GM19351 (cell line): Measurements from ENCODE around the gene PRKD2.
A peak's percentile ranks its signal among the peaks of the same experiment; 100 is the strongest.

Experiments used
- ATAC-seq: cut with Tn5 transposase; IDR thresholded peaks from one replicate; pipeline ENCODE4 v1.9.1; 2021; ENCODE audit warnings: mild to moderate bottlenecking, moderate library complexity; ENCODE audit not compliant: unreplicated experiment

Gene PRKD2

DNA sequence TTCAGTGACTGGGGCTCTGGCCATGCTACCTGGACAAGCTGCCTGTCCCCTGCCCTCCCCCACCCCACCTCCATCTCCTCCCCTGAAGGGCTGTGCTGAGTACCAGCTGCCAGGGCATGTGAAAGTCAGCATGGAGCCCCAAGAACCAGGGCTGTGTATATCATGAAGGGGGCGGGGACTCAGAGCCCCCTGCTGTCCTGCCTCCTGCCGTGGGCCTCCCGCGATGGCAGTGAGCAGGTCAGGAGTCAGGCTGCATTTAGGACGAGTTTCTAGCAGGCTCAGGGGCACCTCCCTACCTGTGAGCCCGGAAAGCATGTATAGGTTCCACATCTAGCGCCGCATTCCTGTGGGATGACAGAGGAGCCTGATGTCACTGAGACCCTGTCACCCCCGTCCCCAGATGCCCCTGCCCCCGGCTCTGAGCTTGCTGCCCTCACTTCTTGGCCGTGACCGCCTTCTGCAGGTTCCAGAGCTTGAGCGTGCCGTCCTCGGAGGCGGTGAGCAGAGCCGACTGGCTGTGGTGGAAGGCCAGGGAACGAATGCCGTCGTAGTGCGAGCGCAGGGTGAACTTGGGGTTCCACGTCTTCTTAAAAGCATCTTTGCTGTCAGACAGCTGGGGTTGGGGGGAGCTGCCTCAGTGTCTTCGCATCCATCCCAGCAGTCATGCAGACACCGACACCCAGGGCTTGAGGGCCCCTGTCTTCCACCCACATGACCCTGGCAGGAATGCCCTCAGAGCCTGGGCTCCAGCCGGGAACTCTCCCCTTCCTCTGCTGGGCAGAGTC is 8.3 kb upstream of the PRKD2 start:
- no peak for ATAC-seq

DNA sequence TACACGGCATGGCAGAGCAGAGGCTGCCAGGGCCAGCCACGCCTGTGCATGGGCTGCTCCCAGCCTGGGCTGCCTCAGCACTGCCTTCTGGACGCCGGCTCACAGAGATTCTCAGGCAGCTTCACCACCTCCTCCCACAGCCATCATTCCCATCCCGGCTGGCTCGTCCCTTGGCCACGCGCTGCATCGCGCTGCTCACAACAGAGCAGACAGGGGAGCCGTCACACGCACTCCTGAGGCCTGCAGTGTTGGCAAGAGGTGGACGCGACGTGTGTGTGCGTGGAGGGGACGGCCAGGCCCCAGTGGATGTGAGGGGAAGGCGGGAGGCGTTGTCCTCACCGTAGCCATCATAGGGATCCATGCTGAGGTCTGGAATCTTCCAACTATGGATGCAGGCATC is 7.6 kb upstream of the PRKD2 start:
- ATAC-seq: no peak

DNA sequence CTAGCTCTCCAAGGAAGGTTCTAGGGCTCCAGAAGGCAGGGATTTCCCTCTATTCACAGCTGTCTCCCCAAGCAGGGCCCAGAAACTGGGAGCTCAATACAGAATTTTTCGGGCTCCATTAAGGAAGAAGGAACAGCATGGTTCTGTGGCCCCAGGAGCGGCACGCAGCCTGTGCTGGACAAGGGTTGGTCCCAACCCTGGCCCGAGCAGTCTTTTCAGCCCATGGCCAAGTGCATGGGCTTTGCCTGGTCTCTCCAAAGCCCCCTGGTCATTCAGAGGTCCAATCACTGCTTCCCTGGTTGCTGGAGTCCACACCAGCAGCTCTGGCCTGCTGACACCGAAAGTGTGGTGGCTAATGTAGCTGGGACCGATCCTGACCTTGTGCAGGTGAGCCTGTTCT is 6.6 kb upstream of the PRKD2 start:
- no peak for ATAC-seq

DNA sequence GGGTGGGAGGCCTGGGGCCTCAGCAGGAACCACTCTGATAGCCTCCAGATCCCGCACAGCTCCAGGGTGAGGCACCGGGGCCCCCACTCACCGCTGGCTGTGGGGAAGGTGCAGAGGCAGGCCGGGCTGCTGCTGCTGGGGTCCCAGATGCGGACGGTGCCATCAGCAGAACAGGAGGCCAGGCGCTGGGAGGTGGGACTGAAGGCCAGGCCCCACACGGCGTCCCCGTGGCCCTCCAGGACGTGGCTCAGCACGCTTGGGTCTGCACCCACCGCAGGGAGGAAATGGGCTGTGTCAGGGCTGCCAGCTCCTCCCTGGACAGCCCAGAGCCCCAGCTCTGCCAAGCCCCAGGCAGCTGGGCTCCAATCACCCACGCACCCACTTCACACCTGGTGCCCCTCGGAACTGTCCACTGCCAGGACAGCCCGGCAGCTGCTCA is 6.1 kb upstream of the PRKD2 start:
- no peak for ATAC-seq

DNA sequence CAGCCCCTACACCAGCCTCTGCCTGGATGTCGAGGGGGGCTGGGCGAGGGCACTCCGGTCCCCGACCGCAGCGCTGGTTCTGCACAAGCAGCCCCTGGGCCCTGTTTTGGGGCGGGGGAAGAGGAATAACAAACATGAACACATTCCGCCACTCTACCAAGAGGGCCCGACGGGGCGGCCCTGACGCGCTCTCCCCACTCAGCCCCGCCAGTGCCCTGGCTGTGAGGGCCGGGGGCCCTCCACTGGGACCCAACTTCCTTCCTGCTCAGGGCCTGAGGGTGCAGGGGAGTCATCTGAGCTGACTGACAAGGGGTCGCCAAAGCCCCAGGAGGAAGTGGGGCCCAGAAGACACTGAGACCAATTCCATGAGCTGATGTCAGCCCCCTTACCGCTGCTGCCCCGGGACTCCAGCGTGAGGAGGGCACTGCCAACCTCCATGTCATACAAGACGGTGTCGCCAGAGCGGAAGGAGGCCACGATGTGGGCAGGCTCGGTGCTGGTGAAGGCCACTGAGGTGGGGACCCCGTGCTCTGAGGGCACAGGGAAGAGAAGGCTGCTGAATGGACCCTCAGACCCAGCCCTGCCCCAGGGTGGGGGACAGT is 5.6 kb upstream of the PRKD2 start:
- no peak for ATAC-seq

GRCh38 chr19:46722004-46722380 is 5.1 kb upstream of the PRKD2 start:
- no peak for ATAC-seq

GRCh38 chr19:46721269-46722003 is 4.5 kb upstream of the PRKD2 start:
- no peak for ATAC-seq

GRCh38 chr19:46720503-46721239 is 3.8 kb upstream of the PRKD2 start:
- ATAC-seq: no peak

DNA sequence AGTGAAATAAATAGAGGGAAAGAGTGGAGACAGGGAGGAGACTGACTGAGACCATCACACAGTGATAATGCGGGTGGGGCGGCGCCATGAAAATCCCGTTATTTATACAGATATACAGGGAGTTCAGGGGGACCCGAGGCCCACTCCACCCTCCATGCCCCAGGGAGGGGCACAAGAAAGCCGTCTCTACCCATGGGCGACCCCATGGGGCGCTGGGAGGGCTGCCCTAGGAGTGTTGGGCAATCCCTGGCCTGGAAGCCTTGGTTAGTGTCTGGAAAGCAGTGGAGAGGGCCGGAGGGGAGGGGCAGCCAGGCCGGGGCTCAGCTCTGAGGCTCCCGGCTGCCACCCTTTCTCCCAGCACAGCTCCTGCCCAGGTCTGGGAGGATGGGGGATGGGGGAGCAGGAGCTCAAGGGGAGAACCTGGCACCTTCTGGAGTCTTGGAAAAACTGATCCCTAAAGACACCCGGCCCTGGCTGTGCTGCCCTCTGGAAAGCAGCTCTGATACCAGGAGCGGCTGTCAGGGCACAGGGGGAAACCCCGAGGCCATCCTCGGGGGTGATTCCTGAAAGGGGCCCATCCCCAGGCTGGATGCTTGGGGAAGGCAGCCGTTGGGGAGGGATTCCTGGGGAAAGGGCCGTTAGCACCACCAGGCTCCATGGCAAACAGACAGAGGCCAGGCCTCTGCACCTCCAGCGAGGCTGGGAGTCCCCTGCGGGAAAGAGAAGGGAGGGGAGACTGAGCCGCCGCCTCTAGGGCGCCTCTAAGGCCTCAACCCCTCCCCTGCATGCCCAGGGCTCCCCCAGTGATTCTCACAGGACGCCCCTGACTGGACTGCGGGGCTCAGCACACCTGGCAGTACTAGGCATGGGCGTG is 3.0 kb upstream of the PRKD2 start:
- ATAC-seq: no peak

- no peak for ATAC-seq
Measured at GRCh38 chr19:46718934-46719622, 2.2 kb upstream of the PRKD2 start.

DNA sequence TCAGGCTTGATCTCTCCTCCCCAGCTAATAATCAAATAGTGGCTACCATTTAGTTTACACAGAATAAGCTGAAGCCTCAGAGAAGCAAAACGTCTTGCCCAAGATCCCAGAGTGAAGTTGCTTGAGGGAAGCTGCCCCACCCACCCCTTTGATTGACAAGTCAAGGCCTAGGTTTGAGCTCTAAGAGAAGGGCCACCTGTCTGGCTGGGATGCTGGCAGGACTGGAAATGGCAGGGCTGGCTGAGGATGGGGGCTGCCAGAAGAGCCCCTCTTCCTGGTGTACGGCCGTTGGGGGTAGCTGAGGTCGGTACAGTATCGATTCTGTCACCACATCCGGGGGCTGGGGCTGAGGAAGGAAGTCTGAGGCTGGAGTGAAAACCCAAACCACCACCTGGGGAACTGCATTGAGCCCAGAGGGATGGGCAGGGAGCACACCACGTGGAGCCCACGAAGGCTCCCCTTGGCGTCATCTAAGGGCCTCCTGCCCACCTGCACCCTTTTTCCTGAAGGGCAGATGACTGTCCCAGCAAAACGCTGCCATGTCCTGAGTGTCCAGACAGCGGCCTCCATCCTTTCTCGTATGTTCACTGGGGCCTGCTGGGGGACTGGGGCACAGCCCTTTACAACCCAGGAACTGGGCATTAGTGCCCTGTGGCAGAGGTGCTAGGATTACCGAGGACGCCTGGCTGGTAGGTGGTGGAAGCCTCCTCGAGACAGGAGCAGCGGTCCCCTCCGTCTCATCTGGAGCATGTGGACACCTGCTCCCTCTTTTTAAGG is 1.4 kb upstream of the PRKD2 start:
- peak; percentile 35 for ATAC-seq

DNA sequence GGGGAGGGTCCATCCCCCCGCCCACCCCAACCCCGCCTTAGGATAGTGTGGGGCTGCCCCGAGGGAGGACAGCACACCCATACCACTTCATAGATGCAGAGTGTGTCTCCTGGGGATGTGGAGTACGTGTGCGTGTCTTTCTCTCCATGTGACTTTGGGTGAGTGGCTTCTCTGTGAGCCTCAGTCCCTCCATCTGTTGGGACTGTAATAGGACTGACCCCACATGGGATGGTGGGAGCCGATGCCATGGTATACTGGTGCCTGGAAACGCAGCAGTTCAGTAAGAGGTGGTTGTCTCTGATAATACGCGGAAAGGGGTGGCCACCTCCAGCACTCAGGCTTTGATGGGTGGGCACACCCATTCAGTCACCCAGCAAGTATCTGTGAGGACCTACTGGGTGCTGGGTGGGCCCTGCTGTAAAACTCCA is 816 bp upstream of the PRKD2 start:
- no peak for ATAC-seq

DNA sequence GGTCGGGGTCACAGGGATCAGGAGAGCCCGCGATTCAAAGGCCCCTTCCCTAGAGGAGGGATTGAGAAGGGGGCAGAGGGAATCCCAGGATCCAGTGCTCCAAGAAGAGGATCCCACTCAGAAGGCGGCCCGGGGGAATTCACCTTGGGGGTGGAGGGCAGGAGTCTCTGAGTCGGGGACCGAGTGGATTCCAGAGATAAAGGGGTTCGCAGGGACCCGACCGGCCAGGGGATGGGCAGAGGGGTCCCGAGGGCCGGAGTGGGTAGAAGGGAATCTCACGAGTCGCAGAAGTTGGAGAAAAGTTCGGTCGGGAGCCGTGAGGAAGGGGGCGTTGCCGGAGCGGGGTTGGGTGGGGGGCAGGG is 261 bp downstream of the PRKD2 start:
- no peak for ATAC-seq

- ATAC-seq: no peak
Measured at GRCh38 chr19:46715975-46716671, 791 bp downstream of the PRKD2 start.

DNA sequence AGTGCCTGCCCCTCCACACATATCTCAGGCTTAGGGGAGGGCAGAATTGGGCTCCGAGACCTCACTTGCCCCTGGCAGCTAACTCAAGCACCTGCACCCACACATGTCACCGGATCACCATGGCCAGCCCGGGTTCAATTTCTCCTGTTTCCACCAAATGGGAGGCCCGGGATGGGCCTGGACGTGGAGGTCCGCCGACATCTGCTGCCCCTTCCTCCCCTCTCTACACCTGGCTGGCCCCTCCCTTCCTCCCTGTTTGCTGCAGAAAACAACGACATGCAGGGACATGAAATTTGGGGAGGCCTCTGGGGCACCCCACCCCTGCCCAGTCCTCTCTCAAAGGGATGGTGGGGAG is 1.3 kb downstream of the PRKD2 start:
- no peak for ATAC-seq

GRCh38 chr19:46714444-46715106 is 2.3 kb downstream of the PRKD2 start:
- peak; percentile 28 for ATAC-seq

- no peak for ATAC-seq
Measured at GRCh38 chr19:46713781-46714443, 3.0 kb downstream of the PRKD2 start.
